SHP77 (cell line): ENCODE results near the gene PANK1.

Experiments
- DNase-seq, 2 experiments: peaks; one replicate each; lab custom pipeline; 2025; lab: John Stamatoyannopoulos, UW

PANK1 gene

GRCh38 chr10:89644967-89645741 is at the start of gene PANK1:
TSS of gene PANK1 (minus strand) at chr10:89645242. CDS start at chr10:89644891, 351 bp downstream.
- peak in 1 of 2 experiments; percentile 67 for DNase-seq

- no peak for DNase-seq
Observed at GRCh38 chr10:89693176-89693575, 48.1 kb upstream of the PANK1 start.

GRCh38 chr10:89692416-89692815 is 47.4 kb upstream of the PANK1 start:
- DNase-seq, result no peak

- DNase-seq, result no peak
Observed at GRCh38 chr10:89690027-89690426, 45.0 kb upstream of the PANK1 start.

GRCh38 chr10:89685936-89686335 is 40.9 kb upstream of the PANK1 start:
- no peak for DNase-seq

- no peak for DNase-seq
Observed at GRCh38 chr10:89684604-89685003, 39.6 kb upstream of the PANK1 start.

GRCh38 chr10:89683883-89684282 is 38.8 kb upstream of the PANK1 start:
- peak; percentile 62 to 76 for DNase-seq

- DNase-seq, result no peak
Observed at GRCh38 chr10:89679986-89680385, 34.9 kb upstream of the PANK1 start.

- no peak for DNase-seq
Observed at GRCh38 chr10:89677341-89677740, 32.3 kb upstream of the PANK1 start.

GRCh38 chr10:89670926-89671325 is 25.9 kb upstream of the PANK1 start:
- no peak for DNase-seq

GRCh38 chr10:89669985-89670384 is 24.9 kb upstream of the PANK1 start:
- DNase-seq, result no peak

GRCh38 chr10:89668386-89669071 is 23.5 kb upstream of the PANK1 start:
- no peak for DNase-seq

GRCh38 chr10:89666138-89666537 is 21.1 kb upstream of the PANK1 start:
- no peak for DNase-seq

GRCh38 chr10:89665302-89665701 is 20.3 kb upstream of the PANK1 start:
- DNase-seq, result no peak

- no peak for DNase-seq
Observed at GRCh38 chr10:89664203-89664602, 19.2 kb upstream of the PANK1 start.

GRCh38 chr10:89663144-89663543 is 18.1 kb upstream of the PANK1 start:
- DNase-seq, result no peak

GRCh38 chr10:89662596-89662995 is 17.6 kb upstream of the PANK1 start:
- no peak for DNase-seq

GRCh38 chr10:89659143-89660131 is 14.4 kb upstream of the PANK1 start:
- no peak for DNase-seq

- no peak for DNase-seq
Observed at GRCh38 chr10:89657302-89657701, 12.3 kb upstream of the PANK1 start.

- no peak for DNase-seq
Observed at GRCh38 chr10:89655722-89656121, 10.7 kb upstream of the PANK1 start.

GRCh38 chr10:89653410-89653869 is 8.4 kb upstream of the PANK1 start:
- no peak for DNase-seq

GRCh38 chr10:89652806-89653370 is 7.8 kb upstream of the PANK1 start:
- DNase-seq, result no peak
